M059J (cell line): Measurements from ENCODE around the gene INCENP. TPM values are rescaled to one million over a fixed set of nuclear protein-coding genes. Genes with fewer than 3 reads are reported as not detected.

ENCODE experiments used
- DNase-seq: peaks from one replicate; pipeline ENCODE4 v3.0.0-alpha.2; 2012; ENCODE audit warnings: low read depth
- total RNA-seq: library from RNA; depleted of rRNA; stranded (reverse); fragments of >200 nt; shearing (Covaris generic); gene quantifications from 2 replicates; pipeline ENCODE4 v1.2.3, GENCODE V29; 2014

The INCENP gene
- total RNA-seq, 1 experiment from 2014 or later = 76.2 TPM

DNA sequence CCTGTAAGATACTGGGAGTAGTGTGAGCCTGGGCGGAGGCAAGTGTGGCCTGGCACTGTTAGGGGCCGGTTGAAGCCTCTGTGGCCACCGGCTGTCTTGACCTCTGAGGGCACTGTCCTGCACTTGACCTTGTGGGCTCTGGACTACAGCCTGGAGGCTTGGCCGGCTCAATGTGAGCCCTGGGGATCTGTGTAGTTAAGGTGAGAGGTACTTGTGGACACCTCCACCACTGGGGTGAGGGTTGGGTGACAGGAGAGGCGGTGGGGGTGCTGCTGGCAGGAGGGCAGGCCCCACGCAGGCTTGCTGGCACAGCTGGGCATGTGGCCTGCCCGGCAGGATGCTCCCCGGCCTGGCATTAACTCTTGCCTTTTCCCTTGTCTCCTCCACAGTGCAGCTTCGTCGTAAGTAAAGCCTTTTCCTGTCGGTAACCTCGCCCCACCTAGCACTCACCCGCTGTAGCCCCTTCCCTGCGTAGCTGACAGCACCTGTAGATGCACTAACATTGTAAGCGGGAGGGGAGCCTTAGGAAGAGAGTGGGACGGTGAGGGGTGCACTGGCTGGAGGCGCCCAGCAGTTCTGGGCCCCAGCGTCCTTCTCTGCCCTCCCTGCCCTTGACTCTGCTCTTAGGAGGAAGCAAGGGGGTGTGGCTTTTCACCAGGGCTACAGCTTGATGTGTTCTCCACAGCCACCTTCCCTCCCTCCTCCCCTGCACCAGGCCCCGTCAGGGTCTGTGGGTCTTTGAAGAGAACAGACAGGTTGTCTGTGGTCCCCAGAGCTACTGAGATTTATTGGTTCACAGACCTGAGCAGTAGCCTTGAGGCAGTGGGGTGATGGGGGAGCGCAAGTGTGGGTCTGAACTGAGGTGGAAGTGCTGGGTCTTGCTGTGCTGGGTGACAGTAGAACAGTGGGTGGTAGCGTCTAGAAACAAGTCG lies 17.6 kb downstream of the INCENP start:
- no peak for DNase-seq

DNA sequence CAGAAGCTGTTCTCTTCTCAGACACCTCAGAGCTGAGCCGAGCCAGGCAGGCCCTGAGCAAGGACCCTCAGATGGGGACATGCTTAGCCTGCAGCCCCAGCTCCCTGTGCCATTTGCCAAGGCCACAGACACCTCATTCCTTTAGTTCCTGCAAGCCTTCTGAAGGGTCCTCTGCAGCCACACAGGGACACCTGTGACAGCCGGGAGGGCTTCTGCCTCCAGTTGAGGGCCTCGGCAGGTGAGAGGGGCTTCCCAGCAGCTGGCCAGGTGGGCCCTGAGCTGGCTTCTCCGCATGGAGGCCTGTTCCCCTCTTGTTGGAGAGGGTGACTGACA lies 18.2 kb downstream of the INCENP start:
- DNase-seq = no peak

DNA sequence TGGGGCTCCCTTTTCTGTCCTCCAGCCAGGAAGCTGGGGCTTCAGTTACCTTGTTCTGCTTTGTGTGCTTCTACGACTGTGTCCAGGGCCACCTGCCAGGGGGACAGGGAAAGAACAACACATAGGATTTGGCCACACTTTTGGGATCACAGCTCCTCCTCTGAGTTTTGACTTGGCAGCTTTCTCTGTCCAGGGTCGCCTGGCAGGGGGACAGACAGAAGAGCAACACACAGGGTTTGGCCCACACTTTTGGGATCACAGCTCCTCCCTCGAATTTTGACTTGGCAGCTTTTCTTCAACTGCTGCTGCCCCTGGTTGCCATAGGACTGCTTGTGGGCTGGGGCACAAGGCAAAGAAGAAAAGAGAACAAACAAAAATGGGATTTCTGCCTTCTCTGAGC lies 19.1 kb downstream of the INCENP start:
- no peak for DNase-seq

DNA sequence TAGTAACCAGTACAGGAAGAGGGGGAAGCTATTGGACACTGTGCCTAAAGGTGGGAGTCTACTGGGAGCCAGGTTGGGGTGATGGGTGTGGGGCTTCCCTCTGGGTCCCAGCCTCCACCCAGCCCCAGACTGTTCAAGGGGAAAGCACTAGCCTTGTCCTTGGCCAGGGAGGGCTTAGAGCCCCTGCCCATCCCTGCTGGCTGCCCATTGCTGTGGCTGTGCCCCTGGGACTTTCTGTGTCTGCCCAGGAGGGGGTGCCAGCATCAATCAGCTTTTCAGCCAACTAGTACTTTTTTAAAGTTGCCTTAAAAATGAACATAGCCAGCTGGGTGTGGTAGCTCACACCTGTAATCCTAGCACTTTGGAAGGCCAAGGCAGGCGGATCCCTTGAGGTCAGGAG lies 19.9 kb downstream of the INCENP start:
- DNase-seq = no peak

DNA sequence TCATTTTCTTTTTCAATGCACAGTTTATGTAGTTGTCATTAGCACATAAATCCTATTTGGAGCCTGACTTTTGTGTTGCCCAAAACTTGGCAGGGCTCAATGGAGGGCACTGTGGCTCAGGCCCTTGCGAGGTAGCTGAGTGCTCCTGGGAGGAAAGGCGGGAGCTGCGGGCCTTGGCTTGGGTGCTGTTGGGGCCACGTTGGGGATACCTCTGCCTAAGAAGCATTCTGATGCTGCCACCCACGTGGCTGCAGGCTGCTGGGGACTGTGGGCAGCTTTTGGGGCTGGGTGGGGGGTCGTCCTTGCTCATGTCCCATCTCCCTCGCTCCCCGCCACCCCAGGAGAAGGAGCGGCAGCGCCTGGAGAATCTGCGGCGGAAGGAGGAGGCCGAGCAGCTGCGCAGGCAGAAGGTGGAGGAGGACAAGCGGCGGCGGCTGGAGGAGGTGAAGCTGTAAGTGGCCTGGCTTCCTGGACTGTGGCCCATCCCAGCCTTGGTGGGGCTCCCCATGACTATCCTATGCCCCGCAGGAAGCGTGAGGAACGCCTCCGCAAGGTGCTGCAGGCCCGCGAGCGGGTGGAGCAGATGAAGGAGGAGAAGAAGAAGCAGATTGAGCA lies 20.9 kb downstream of the INCENP start:
- no peak for DNase-seq

DNA sequence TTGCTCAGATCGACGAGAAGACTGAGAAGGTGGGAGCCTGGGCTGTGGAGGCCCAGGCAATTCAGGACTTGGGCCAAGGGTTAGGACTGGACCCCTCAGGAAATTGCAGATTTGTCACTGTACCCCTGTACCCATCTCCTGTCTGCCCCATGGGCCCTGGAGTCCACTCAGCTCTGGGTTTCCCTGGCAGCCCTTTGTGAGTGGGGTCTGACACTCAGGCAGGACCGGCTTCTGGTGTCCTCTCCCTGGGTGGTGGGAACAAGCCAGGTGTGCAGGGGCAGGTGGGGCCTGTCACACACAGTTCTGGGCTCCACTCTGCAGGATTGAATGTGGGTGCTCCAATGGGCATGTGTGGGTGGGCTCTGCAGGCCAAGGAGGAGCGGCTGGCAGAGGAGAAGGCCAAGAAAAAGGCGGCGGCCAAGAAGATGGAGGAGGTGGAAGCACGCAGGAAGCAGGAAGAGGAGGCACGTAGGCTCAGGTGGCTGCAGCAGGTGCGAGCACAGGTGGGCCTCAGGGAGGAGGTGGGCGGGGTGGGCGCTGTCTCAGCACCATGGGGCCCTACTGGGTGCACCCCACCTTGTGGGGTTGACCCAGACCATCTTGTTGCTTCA lies 21.6 kb downstream of the INCENP start:
- DNase-seq = no peak

DNA sequence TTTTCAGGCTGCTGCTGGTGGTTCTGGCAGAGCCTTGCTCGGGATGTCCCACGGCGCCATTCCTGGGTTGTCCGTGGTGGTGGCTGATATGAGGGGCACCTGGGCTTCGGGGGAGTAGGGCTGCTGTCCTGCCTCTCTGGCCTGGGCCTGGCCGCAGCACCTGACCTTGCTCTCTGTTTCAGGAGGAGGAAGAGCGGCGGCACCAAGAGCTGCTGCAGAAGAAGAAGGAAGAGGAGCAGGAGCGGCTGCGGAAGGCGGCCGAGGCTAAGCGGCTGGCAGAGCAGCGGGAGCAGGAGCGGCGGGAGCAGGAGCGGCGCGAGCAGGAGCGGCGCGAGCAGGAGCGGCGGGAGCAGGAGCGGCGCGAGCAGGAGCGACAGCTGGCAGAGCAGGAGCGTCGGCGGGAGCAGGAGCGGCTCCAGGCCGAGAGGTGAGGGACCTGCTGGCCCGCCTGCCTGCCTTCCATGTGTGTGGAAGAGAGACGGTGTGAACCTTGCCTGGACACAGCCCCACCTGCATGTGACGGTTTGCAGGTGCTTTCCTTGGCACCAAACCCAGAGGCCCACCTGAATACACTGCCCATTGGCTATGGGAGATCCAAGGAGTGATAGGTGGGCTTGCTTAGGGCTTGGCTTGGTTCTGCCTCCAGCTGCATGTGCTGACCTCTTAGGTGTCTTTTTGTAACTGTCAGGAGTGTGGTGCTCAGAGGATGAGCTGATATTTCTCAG lies 22.8 kb downstream of the INCENP start:
- DNase-seq = no peak

DNA sequence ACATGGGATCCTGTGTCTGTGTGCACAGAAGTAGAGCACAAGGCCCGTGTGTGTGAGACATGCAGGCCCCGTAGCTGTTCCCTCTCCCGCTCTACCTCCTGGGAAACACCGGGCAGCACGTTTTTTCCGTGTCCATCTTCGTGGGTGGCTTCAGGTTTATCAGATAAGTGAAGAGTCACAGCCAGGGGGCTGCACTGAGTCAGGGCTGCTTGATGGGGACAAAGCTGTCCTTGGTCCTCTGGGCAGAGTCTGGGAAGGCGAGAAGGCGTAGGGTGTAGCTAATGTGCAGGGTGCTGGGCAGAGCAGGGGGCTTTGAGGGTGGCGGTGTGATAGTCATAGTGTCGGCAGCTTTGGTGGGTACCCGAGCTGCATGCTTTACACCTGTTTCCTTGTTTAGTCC lies 23.7 kb downstream of the INCENP start:
- DNase-seq = no peak

DNA sequence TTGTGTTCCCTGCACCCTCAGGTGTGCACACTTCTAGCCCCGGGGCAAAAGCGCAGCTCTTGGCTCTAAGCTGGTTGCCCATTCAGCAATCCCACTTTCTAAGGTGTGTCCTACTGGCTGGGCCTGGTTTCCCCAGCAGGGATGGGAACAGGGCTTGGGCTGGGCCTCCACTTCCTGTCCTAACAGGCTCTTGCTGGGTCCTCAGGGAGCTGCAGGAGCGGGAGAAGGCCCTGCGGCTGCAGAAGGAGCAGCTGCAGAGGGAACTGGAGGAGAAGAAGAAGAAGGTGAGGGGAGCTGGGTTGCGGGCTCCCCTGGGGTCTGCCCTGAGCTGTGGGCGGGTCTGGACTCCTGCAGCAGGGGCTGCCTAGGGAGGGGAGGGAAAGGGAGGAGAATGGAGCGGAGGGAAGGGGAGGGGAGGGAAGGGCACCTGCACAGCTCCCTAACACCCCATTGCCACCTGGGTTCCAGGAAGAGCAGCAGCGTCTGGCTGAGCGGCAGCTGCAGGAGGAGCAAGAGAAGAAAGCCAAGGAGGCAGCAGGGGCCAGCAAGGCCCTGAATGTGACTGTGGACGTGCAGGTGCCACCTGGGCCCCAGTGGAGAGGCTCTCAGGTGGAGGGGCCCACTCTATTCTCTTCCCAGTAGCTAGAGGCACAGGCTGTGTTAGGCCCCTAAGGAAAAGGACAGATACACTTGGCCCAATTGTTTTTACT lies 24.6 kb downstream of the INCENP start:
- DNase-seq = no peak

DNA sequence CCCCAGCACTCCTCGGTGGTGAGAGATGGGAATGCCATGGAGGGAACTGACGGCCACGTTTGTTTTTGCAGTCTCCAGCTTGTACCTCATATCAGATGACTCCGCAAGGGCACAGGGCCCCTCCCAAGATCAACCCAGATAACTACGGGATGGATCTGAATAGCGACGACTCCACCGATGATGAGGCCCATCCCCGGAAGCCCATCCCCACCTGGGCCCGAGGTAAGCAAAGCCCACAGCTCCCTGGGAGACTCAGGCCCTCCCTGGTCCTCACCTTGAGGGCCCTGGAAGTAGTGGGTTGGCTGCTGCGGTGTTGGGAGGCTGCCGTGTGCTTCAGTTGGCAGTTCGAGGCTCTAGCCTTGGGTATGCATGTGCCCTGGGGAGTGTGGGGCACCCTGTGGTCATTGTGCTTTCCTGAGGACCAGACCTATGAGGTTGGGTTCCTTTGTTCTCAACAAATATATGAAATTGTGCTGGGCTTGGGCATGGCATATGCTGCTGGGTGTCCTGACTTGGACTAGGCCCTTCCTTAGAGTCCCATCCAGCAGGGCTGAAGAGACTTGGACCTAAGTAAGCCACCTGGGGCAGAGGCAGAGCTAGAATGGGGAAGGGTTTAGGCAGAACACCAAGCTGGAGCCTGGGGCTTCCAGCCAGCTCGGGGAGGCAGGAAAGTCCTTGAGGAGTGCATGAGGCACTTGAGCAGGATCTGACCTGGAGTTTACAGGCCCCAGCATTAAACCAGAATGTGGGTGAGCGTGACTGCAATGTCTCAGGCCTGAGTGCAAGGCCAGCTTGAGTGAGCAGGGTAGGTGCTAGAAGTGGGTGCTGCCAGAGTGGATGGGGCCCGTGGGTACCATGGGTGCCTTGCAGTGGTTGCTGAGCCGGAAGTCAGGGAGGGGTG lies 26.4 kb downstream of the INCENP start:
- no peak for DNase-seq

DNA sequence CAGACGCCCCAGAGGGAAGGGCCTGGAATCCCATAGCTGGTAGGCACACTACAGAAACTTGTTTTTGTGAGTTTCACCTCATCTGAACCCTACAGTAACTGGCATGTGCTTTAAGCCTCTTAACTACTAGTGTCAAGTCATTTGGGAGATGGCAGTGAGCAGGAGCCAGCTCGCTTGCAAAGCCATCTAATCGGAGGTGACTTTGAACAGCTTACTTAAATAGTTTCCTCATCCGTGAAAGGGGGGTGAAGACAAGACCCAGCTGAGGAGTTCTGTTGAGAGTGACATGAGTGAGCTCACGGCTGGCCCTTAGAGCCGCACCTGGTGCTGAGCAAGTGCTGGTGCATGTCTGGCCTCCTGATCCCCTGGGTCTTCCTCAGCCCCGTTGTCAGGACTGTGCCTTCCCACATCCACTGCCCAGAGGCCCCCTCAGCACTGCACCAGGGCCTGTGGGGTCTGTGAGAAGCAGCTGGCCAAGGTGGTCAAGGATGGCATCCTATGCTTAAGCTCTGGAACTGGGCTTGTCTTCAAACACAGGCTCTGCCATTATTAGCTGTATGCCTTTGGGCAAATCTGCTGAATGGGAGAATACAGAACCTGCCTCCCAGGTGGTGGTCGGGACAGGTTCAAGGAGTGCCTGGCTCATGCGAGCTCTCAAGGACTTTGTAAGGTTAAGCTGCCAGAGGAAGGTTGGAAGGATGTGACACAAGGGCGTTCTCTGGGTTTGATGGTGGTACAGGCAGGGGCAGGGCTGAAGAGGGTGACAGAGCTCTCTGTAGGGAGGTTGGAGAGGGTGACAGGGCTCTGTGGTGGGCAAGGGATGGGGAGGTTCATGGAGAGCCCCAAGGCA lies 27.3 kb downstream of the INCENP start:
- DNase-seq = no peak

DNA sequence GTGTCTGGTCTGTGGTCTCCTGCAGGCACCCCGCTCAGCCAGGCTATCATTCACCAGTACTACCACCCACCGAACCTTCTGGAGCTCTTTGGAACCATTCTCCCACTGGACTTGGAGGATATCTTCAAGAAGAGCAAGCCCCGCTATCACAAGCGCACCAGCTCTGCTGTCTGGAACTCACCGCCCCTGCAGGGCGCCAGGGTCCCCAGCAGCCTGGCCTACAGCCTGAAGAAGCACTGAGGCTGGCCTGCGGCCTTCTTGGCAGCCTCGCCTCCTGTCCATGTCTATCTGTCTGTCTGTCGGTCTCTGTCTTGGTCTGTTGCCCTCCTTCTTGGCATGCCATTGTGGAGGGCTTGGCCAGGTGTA lies 27.9 kb downstream of the INCENP start:
- no peak for DNase-seq

DNA sequence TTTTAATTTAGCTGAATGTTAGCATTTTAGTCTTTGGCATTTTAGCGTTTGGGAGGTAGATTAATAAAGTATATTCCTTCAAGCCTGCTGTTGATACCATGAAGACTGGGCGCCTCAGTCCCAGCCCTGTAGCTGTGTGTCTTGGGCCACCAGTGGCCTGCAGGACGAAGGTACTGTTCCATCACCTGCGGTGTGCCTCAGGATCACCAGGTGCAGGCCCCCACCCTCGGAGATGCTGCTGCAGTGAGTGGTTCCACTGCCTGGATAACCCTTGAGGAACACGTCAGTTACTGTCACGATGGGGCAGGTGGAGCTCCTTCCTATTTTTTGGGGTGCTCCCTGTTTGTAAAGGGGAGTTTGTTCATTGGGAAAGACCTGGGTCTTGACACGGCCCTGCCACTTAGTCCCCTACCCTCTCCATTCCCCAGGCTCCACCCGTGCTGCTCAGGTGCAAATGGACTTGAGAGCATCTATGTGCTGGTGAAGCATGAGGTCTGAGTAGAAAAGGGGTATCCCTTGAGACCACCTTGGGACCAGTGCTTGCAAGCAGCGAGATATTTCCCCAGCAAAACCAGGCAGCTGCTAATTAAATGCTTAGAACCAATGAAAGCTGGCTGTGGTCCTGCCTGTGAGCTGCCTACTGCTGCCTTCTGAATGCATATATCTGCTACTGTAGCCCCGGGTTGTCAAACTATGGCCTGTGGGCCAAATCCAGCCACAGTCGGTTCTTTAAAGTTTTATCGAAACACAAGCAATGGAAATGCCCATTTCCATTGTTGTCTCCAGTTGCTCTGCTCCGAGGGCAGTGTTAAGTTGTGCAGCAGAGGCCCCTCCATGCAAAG lies 28.7 kb downstream of the INCENP start:
- DNase-seq = no peak

DNA sequence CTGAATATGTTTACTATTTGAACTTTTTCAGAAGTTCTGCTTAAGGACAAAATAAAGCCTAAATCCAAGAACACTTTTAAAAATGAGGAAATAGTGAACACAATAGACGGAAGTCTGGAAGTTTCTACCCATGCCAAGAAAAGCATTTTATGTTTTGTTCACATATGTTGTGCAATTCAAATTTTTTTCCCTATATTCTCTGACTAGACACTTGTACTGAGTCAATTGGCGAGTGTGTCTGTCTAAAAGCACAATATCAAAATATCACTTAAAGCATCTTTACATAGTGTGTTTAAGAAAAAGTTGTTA lies 29.2 kb downstream of the INCENP start:
- no peak for DNase-seq

DNA sequence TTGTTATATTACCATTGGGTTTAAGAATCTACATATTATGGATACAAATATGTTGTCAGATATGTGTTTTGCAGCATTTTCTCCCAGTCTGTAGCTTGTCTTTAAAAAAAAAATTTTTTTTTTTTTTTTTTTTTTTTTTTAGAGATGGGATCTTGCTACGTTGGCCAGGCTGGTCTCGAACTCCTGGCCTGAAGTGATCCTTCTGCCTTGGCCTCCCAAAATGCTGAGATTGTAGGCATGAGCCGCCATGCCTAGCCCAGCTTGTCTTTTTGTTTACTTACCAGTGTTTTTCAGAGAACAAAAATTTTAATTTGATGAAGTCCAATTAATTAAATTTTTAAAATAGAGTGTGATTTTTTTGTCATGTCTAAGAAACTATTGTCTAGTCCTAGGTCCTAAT lies 29.8 kb downstream of the INCENP start:
- DNase-seq = no peak

DNA sequence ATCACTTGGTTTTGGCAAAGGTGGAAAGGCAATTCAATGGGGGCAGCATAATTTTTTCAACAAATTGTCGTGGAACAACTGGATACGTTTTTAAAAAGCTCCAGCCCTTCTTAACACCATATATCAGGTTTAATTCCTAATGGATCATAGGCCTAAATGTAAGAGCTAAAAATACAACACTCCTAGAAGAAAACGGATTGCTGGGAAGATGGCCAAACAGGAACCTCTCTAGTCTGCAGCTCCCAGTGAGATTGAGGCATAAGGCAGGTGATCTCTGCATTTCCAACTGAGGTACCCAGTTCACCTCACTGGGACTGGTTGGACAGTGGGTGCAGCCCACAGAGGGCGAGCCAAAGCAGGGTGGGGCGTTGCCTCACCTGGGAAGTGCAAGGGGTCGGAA lies 33.8 kb downstream of the INCENP start:
- no peak for DNase-seq

DNA sequence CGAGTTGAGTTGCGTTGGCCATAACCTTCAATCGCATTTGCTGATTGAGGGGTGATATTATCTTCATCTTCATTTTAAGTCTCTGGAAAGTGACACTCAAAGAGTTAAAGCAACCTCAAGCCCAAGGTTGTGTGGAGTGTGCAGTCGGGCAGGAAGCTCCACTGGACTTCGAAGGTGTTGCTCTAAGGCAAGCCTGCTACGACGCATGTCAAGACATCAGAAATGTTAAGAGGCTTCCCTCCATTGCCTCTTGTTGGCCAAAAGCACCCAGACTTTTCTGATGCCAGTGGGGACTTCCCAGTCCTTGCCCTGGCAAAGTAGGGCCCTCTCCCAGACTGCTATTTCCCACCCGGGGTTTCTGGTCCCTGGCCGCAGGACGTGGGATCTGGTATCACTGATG lies 42.6 kb downstream of the INCENP start:
- DNase-seq = no peak

DNA sequence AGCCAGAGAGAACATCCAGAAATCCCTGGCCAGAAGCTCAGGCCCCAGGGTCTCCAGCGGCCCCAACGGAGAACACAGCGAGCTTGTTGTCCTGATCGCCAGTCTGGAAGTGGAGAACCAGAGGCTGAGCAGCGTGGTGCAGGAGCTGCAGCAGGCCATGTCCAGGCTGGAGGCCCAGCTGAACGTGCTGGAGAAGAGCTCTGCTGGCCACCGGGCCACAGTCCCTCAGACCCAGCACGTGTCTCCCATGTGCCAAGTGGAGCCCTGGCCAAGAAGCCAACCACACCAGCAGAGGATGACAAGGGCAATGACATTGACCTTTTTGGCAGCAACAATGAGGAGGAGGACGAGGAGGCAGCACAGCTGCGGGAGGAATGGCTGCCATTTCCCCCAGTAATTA lies 45.6 kb downstream of the INCENP start:
- no peak for DNase-seq

DNA sequence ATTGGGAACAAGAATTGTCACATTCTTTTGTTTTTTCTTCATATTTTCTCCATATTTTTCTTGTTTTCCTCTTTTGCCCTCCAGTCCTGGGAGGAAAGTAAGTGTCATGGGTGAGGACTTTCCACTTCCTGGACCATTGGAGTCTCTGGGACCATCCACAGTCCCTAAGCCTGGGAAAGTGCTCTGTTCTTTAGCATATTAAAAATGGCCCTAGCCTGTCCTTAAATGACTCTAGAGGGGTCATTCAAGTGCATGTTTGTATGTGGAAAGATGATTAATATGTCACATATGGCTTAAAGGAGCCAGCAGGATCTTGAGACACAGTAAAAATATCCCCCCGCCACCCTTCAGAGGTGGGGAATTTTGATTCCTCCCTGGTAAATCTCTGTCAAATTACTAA lies 46.1 kb downstream of the INCENP start:
- DNase-seq = no peak
